GM12891 (cell line): Measurements from ENCODE around the gene MIPEP.

Source experiments
- PAX5 ChIP-seq: IDR thresholded peaks from 2 replicates; pipeline ENCODE4 v1.6.1; 2011; ENCODE audit warnings: low read length, moderate library complexity, mild to moderate bottlenecking; ENCODE audit not compliant: insufficient read depth, severe bottlenecking
- POLR2A ChIP-seq: IDR thresholded peaks from 2 replicates; pipeline ENCODE4 v1.6.1; 2011; ENCODE audit warnings: low read depth, low read length, control low read depth
- POLR2AphosphoS5 ChIP-seq: IDR thresholded peaks from 2 replicates; pipeline ENCODE4 v1.6.1; 2011; ENCODE audit warnings: low read depth, low read length, control low read depth
- SPI1 ChIP-seq: IDR thresholded peaks from 2 replicates; pipeline ENCODE4 v1.6.1; 2011; ENCODE audit warnings: low read depth, low read length, control low read depth
- TAF1 ChIP-seq: IDR thresholded peaks from 2 replicates; pipeline ENCODE4 v1.6.1; 2011; ENCODE audit warnings: low read depth, low read length, control low read depth

- TF ChIP-seq POLR2A (no peak), TAF1 (no peak), PAX5 (no peak), POLR2AphosphoS5 (no peak), SPI1 (no peak)
These were observed 78.4 kb downstream of the MIPEP start for GRCh38 chr13:23810685-23811240.
